HG03060 (cell line): Measurements from ENCODE around the gene FBXW5.

ENCODE experiments used
- ATAC-seq: cut with Tn5 transposase; IDR thresholded peaks from one replicate; pipeline ENCODE4 v1.9.1; 2021; ENCODE audit warnings: low read depth, moderate number of reproducible peaks; ENCODE audit not compliant: unreplicated experiment

FBXW5 gene

DNA sequence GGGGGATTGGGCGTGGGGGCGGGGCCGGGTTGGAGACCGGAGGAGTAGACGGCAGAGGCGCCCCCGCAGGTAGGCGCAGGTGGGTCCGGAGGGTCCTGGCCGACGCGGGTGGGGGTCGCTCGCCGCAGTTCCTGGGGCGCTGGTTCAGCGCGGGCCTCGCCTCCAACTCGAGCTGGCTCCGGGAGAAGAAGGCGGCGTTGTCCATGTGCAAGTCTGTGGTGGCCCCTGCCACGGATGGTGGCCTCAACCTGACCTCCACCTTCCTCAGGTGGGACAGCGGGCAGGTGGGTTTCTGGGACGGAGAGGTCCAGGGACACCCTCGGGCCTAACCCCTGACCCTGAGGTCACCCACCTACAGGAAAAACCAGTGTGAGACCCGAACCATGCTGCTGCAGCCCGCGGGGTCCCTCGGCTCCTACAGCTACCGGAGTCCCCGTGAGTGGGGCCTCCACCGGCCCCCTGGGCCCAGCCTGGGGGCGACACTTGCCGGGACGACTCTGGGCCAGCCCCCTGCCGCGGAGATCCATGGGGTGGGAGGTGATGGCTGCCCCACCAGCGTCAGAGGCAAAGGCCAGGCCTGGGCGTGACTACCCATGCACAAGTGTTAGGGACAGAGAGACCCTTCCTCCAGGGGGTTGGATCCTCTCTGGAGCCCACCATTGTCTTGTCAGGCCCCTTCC is 34.5 kb upstream of the FBXW5 start:
- no peak for ATAC-seq

DNA sequence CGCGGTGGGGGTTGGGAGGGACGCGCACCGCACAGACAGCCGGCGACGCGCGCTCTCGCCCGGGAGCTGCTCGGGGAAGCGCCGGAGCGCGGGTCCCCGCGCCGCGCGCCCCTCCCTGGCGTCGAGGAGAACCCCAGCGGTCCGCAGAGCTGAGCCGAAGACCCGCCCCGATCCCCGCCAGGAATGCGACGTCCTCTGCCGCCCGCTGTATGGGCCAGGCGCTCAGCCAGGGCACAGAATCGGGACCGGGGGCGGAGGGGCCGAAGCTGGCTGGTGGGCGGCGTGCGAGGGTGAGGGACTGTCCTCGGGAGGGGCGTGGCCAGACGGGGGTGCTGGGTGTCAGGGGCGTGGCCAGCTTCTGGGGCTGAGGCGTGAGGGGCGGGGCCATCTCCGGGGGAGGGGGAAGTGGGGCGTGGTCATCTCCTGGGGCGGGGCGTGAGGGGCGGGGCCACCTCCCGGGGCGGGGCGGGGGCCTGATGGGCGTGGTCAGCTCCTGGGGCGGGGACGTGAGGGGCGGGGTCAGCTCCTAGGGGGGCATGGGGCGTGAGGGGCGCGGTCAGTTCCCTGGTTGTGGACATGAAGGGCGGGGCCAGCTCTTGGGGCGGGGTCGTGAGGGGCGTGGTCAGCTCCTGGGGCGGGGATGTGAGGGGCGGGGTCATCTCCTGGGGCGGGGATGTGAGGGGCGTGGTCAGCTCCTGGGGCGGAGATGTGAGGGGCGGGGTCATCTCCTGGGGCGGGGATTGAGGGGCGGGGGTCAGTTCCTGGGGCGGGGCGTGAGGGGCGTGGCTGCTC is 33.7 kb upstream of the FBXW5 start:
- ATAC-seq, result no peak

DNA sequence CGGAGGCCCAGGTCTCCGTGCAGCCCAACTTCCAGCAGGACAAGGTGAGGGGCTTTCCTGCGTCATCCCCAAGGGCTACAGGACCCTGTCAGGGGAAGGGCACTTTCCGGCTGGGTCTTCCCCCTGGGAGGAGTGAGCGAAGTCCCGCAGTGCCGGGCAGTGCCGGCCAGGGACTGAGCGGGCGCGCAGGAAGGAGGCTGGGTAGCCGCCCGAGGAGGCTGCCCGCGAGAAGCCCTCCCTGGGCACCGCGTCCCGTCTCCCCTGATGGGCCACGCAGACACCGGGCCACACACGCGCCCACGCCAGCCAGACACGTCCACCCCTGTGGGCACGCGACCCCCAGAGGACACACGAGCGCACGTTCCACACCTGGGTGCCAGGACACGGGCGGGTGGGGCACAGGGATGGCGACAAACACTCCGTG is 33.1 kb upstream of the FBXW5 start:
- no peak for ATAC-seq

DNA sequence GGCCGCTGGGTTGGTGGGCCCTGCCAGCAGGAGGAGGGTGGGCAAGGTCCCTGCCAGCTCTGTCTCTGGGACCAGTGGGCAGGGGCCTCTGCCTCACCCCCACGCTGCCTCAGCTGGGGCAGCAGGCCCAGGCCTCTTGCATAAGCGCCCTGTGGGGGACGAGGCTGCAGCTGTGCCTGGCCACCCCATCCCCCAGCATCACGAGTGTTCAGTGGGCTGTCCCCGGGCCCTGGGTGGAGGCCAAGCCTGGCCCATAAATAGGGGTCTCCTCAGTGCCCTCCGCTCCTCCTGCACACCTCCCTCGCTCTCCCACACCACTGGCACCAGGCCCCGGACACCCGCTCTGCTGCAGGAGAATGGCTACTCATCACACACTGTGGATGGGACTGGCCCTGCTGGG is 32.7 kb upstream of the FBXW5 start, which contains the start of gene PTGDS:
TSS of gene PTGDS (plus strand) at position 282 of the 400 bp plus-strand sequence. CDS start at position 357, 75 bp downstream.
- no peak for ATAC-seq

DNA sequence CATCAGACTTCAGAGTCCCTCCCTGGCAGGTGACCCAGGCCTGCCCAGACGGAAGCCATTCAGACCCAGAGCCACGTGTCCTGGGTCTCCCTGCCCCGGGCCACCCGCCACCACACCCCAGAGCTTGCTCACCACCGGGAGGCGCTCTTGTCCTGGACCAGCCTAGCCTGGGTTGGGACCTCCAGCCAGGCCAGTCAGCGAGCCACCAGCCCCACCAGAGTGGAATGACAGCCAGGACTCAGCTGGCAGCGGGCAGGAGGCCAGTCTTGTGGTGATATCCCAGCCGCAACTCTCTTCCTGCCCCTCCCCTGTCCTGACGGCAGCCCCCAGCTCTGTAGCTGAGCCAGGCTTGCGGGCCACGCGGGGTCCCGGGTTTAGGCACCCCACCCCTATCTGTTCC is 31.1 kb upstream of the FBXW5 start:
- ATAC-seq, result no peak

DNA sequence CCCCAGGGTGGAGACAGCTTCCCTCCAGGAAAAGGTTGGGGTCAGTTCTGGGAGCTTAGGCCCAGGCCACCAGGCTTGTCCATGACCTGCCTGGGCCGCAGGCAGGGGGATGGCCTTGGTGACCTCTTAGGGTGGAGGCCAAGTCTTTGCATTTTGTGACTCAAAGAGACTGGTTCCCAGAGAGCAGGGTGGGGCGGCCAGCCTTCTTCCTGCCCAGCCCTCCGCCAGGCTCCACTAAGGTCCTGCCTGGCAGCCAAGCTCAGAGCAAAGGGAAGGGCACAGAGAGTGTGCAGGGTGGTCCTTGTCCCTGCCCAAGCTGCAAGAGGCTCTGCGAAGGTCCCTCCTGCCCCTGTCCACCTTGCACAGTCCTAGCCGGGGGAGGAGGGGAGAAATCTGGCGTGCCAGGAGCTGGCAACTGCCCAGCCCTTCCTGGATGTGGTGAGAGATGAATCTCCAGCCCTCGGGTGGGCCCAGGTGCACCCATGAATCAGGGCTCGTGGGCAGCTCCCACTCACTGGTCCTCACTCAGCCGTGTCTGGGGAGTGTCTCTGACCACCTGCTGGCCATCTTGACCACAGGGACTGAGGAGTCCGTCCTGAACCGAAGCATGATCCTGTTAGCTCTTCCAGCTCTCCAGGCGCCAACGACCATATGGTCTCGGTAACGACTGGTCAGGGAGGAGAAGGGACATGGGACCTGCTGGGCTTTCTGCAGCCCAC is 30.4 kb upstream of the FBXW5 start:
- ATAC-seq, result no peak

DNA sequence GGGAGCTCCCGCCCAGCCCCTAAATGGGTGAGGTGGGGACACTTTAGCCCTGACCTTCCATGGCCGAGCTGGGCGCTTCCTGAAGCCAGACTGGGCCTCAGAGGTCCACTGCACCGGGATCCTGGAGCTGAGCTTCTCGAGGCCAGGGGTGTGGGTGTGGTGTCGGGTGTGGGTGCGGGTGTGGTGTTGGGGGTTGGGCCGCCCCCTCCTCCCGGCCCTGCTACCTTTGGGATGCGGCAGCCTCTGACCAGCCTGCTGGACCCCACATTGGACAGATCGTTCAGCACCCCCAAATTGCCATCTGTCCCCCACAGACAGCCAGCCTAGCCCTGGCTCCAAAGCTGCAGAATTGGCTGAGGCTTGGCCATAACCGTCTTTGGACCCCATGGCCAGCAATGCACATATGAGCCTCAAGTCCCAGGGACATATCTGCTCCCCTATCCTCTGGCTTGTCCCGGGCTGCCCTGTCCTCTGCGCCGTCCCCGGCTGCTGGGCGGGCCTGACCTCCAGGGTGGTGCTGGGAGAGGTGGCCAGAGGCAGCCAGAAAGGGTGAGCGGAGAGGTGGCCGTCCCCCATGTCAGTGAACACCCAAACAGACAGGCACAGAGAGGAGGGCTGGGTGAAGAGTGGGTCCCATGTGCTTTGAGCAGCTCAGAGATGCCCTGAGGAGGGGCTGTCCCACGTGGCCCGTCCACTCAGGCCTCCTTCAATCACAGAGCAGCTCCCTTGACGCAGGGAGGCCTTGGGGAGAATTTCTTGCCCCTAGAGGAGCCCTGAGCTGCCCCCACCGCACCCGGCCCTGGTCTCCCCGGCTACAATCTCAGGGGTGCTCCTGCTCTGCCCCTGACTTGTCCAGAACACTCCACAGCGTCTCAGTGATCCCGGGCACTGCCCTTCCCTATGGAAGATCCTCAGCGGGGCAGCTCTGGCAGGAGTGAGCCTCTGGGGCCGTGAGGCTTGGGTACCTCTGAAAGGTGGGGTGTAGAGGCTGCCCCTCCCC is 29.4 kb upstream of the FBXW5 start:
- ATAC-seq, result no peak

DNA sequence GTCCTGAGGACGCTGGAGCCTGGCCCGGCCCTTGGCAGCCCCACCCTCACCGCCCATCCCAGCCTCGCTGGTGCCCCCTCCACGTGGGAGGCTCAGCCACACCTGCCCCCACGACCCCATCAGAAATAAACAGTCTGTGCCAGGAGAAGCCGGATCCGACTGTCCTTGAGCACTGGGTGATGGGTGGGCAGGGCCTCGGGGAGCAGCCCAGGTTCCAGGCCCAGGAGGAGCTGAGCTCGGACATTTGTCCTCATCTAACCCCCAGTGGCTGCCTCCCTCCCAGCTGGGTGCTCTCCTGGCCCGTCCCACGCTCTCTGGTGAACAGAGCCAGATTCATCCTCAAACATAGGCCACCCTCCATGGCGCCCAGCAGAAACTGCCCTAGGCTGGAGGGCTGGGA is 28.2 kb upstream of the FBXW5 start:
- no peak for ATAC-seq

DNA sequence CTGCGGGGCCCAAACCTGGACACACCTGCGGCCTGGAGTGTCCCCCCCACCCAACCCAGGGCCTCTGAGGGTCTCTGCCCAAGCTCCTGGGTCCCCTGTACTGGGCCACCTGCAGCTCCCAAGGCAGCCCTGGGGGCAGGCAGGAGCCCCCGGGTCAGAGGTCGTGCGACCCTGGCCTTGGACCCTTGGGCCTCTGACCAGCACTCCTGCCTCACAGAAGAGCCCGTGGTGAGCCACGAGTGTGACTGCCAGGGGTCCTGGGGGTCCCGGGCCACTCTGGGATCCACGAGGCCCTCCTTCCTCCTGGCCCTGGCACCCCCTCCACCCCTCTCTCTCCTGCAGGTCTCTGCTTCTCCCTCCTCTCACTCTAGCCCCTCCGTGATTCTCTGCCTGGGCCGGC is 27.8 kb upstream of the FBXW5 start:
- no peak for ATAC-seq

DNA sequence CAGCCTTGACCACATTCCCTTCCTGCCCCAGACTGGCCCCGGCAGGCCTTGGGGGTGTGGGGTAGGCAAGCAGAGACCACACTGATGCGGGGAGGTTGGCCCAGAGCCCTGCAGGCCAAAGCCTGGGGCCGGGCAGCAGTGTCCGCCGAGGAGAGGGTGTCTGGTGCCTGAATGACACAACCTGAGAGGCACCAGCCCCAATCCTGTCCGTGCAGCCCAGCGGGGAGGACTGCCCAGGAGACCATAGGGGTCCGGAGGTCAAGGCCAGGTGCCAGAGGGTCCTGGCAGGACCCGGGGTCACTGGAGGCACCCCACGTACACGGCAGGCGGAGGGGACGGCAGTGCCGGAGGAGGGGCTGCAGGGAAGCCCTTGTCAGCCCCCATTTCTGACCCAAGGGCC is 27.2 kb upstream of the FBXW5 start:
- no peak for ATAC-seq

DNA sequence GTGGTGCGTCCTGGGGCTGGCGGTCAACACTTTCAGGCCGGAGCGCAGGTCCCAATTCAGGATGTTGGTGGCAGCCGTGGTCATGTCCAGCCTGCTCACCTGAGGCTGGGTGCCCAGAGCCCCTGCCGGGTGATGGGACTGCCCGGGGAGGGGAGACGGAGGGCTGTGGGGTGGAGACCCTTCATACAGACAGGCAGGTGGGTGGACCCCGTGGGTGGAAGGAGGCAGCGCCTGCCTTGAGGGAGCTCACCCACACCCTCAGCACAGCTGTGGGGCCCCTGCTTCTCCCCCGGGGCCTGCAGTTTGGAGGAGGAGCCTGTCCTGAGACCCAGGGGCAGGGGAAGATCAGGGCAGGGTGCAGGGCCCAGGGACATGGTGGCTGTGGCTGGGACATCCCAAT is 25.8 kb upstream of the FBXW5 start:
- no peak for ATAC-seq

DNA sequence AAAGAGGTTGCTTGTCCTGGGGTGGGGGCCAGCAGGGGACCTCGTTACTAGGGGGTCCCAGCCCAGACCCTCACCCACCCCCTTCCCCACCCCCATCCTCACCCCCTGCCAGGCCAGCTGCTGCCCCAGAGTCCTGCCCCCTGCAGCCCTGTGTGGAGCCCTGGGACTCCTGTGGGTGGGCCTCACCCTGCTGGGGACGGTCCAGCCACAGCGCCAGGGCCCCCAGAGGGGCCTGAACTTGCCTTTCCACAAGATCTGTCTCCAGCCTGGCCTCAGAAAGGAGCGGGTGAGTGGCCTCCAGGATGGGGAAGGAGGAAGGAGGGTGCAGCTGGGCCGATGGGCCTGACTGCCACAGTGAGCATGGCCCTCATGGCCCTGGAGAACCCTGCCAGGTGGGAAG is 25.2 kb upstream of the FBXW5 start:
- no peak for ATAC-seq

DNA sequence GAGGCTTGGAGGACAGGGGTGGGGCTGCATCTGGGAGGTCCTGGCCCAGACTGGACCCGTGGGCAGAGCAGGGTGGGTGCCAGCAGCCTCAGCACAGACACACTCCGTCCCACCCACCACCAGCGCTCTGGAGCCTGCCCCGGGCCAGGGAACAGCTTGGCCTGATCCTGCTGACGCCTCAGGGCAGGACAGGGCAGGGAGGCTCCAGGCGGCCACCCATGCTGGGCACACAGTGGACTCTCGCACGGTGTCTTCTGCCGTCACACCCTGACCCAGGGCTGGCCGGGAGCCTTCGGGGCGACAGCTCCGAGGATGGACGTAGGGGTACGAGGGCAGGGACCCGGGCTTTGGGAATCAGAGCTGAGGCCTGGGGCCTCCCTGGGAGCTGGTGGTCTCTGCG is 24.6 kb upstream of the FBXW5 start:
- no peak for ATAC-seq

DNA sequence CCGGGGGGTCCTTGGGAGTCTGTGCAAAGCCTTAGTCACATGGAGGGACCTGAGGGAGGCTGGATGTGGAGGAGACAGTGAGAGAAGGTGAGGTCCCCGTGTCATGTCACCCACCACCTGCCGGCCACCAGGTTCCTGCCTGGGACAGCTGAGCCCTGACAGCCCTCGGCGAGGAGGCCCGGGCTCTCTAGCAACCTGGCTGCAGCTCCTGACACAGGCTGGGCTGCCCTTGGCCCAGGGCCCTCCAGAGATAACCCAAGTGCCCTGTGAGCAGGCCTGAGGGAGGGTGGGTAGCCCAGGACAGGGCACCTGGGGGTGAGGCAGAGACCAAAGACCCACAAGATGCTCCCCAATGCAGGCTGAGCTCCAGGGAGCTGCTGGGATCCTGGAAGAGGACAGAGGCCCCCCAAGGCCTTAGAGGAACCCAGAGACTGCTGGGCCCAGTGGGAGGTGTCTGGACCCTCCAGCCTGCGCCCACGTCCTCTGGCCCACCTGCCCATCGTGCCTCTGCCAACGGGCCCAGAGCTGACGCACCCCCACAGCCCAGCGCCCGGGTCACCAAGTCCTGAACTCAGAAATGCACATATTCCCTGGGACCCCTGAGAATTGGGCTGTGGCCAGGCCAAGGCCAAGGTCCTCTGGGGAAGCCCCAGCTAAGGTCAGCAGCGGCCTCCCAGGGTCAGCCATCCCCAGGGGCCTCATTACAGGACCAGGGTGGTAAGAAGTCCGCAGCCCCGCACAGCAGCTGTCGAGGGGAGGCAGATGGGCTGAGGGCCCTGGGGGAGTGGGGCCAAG is 24.0 kb upstream of the FBXW5 start:
- no peak for ATAC-seq

DNA sequence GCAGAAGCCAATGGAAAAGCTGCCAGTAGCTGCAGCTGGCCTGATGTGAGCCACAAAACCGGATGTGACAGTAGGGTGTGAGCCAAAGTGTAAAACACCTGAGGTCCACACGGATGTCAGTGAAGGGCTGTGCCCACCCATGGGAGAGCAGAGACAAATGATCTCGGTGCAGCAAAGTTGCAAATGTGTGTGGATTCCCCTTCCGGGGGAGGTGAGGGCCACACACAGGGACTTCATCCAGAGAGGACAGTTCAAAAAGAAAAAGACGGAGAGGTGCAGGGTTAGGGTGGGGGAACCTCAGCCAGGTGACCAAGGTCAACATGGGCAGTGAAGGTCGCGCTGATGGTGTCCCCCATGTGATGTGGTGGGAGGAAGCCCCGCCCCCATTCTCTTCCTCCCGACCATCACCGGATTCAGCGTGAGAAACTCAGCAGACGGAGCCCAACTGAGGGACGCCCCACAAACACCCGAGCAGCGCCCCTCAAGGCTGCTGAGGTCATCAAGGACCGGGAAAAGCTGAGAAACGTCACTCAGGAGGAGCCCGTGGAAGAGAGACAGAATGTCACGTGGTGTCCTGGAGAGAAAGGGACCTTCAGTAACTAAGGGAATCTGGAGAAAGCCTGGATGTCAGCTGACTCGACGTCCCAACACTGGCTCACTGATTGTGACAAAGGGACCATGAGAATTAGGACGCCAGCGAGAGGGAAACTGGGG is 21.4 kb upstream of the FBXW5 start:
- no peak for ATAC-seq

DNA sequence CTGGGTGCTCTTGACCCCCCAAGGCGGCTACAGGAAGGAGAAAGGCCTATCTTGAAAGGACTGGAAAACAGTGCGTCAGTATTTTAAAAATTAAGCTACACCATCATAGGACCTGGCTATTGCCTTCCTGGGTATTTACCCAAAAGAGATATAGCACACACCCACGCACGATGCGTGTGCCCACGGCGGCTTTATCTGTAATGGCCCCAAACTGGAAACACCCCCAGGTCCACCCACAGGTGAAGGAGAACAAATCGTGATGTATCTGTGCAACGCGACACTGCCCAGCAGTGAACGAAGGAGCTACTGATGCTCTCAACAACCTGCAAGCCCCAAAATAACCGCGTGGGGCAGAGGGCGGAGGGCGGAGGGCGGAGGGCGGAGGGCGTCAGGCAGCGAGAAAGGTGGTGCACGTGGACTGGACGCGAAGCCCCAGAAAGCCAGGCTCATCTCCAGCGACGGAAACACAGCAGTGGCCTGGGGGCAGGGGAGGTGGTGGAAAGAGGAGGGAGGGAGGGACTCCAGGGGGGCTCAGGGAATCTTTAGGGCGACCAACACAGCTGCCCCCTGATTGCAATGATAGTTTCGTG is 20.4 kb upstream of the FBXW5 start:
- ATAC-seq, result no peak

DNA sequence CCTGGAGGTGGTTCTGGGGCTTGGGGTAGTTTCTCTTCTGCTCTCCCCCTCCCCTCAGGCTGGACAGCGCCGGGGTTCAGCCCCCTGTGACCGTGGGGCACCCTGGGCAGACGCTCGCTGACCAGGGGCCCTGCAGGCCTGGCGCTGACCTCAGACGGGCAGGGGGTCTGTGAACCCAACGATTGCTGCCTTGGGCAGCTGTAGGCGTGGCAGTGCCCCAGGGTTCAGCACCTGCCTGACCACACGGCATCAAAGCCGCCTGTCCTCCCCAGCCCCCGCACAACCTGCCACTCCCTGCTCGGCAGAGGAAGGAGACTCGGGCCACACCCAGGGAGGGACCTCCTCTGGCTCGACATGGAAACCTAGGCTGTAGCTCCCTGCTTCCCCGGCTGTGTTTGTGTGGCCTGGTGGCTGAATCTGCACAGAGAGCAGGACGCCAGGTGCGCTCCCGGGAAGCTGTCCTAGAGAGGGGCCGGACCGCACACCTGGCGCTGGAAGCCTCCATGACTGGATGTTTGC is 19.7 kb upstream of the FBXW5 start:
- ATAC-seq, result no peak

DNA sequence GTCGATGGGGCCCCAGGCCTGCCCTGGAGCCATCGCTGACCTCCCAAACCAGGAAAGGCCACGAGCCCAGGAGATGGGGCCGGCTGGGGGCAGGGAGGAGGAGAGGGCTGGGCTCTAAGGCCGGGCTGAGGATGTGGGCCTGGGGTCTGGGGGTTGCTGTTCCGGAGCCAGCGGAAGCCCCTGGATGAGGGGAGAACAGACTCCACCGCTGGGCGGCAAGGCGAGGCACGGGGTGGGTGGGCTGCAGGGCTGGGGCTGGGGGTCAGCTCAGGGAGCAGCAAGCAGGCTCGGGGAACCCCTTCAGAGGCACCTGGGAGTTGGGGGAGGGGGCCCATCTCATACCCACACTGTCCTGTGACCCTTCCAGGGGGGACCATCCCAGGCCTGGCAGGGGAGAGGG is 19.2 kb upstream of the FBXW5 start:
- no peak for ATAC-seq
